HCT116 (cell line): ENCODE measurements around the gene ARMH3. TPM values are rescaled to one million over a fixed set of nuclear protein-coding genes. Genes with fewer than 3 reads are reported as not detected.

Experiments used
- ATAC-seq: fragments of 200-7000 bp; cut with Tn5 transposase; 2 replicates; pipeline ENCODE4 v1.9.1; 2020; ENCODE audit warnings: mild to moderate bottlenecking, moderate library complexity
- BruUV-seq: library from RNA; stranded (reverse); fragments of 400-500 nt; replicated peaks from 2 replicates; lab custom pipeline; 2021; lab: Mats Ljungman, UMichigan
- CTCF ChIA-PET: fragments of 300-600 bp; sonication (Branson Sonifier 250); formaldehyde crosslinking; loops from one replicate; lab custom pipeline; 2021; ENCODE audit warnings: antibody characterized with exemption; lab: Charles Lee
- POLR2A ChIA-PET: fragments of 300-600, 350-600 bp; sonication (Branson Sonifier 250); formaldehyde crosslinking; loops from one replicate; lab custom pipeline; 2021; ENCODE audit warnings: antibody characterized with exemption; lab: Charles Lee
- RAD21 ChIA-PET, 2 experiments: fragments of 300-600 bp; sonication (Branson Sonifier 250); formaldehyde crosslinking; loops; one replicate each; lab custom pipeline; 2023; ENCODE audit warnings: low total read pairs in 2 of 2; ENCODE audit not compliant: uncharacterized antibody in 2 of 2, unreplicated experiment in 2 of 2, low non-redundant PET in 1 of 2; lab: Charles Lee
- DNase-seq: peaks from one replicate; pipeline ENCODE4 v3.0.0-alpha.2; 2010; ENCODE audit warnings: low read depth, low spot score
- H2AFZ ChIP-seq: fragments of 200-600 bp; shearing (Covaris generic), sonication (generic); 2 replicates; pipeline ENCODE4 v1.6.1; 2017; ENCODE audit warnings: low read depth, mixed run types, mixed read lengths, antibody characterized with exemption, low read length; ENCODE audit not compliant: poor library complexity, severe bottlenecking
- H3K27ac ChIP-seq: 2 replicates; pipeline ENCODE4 v1.5.1; 2012; ENCODE audit warnings: low read depth, low read length
- H3K27me3 ChIP-seq: fragments of 200-600 bp; sonication (generic); 2 replicates; pipeline ENCODE4 v1.6.1; 2016; ENCODE audit warnings: mixed run types, low read length, mixed read lengths; ENCODE audit not compliant: insufficient read depth
- H3K36me3 ChIP-seq, 2 experiments: fragments of 200-500 bp in 1 of 2; fragments of 200-600 bp in 1 of 2; sonication (Bioruptor generic) in 1 of 2; sonication (generic) in 1 of 2; 2 replicates each; pipeline versions ENCODE4 v1.5.1 to v1.6.1; 2014 to 2016; ENCODE audit warnings: low read length in 2 of 2, inconsistent platforms in 1 of 2, mixed read lengths in 1 of 2, mixed run types in 1 of 2; ENCODE audit not compliant: insufficient read depth in 2 of 2, control insufficient read depth in 1 of 2
- H3K4me1 ChIP-seq, 2 experiments: fragments of 200-600 bp in 1 of 2; sonication (generic) in 1 of 2; 2 replicates each; pipeline versions ENCODE4 v1.5.1 to v1.6.1; 2012 to 2017; ENCODE audit warnings: low read length in 2 of 2, inconsistent platforms in 1 of 2, mild to moderate bottlenecking in 1 of 2, mixed read lengths in 1 of 2, mixed run types in 1 of 2, moderate library complexity in 1 of 2; ENCODE audit not compliant: insufficient read depth in 2 of 2, control insufficient read depth in 1 of 2
- H3K4me2 ChIP-seq: fragments of 200-600 bp; sonication (generic); 2 replicates; pipeline ENCODE4 v1.6.1; 2017; ENCODE audit warnings: mixed run types, low read length, mixed read lengths
- H3K4me3 ChIP-seq, 2 experiments: fragments of 200-600 bp in 1 of 2; sonication (generic) in 1 of 2; replicated peaks in 1 of 2; 2 replicates each; pipeline ENCODE4 v1.5.1; 2011 to 2016; ENCODE audit warnings: low read length in 2 of 2, control low read depth in 1 of 2, low read depth in 1 of 2, mild to moderate bottlenecking in 1 of 2, mixed read lengths in 1 of 2, mixed run types in 1 of 2
- H3K79me2 ChIP-seq: fragments of 200-600 bp; sonication (generic); 2 replicates; pipeline ENCODE4 v1.6.1; 2017; ENCODE audit warnings: mild to moderate bottlenecking, mixed run types, low read length, moderate library complexity, mixed read lengths; ENCODE audit not compliant: insufficient read depth
- H3K9ac ChIP-seq: fragments of 200-600 bp; sonication (generic); 2 replicates; pipeline ENCODE4 v1.6.1; 2016; ENCODE audit warnings: low read length, mixed read lengths
- H3K9me2 ChIP-seq: fragments of 200-600 bp; sonication (generic), shearing (Covaris generic); 2 replicates; pipeline ENCODE4 v1.6.1; 2017; ENCODE audit warnings: mixed run types, mild to moderate bottlenecking, moderate library complexity; ENCODE audit not compliant: insufficient read depth
- H3K9me3 ChIP-seq, 2 experiments: fragments of 200-500 bp in 1 of 2; fragments of 200-600 bp in 1 of 2; sonication (Bioruptor generic) in 1 of 2; sonication (generic) in 1 of 2; 2 replicates each; pipeline ENCODE4 v1.6.1; 2014 to 2017; ENCODE audit warnings: low read length in 2 of 2, mixed read lengths in 2 of 2, inconsistent platforms in 1 of 2, low read depth in 1 of 2, mild to moderate bottlenecking in 1 of 2, mixed run types in 1 of 2, moderate library complexity in 1 of 2; ENCODE audit not compliant: control insufficient read depth in 1 of 2, insufficient read depth in 1 of 2
- H4K20me1 ChIP-seq: fragments of 200-600 bp; sonication (generic), shearing (Covaris generic); 2 replicates; pipeline ENCODE4 v1.6.1; 2017; ENCODE audit warnings: mixed run types, mild to moderate bottlenecking, moderate library complexity; ENCODE audit not compliant: insufficient read depth
- ATF3 ChIP-seq: IDR thresholded peaks from 2 replicates; pipeline ENCODE4 v1.6.1; 2012
- CBX3 ChIP-seq: IDR thresholded peaks from 2 replicates; pipeline ENCODE4 v1.6.1; 2012; ENCODE audit warnings: low read depth
- CEBPB ChIP-seq: IDR thresholded peaks from 2 replicates; pipeline ENCODE4 v1.6.1; 2012; ENCODE audit warnings: low read depth
- CTCF ChIP-seq, 3 experiments: fragments of 200-600 bp in 1 of 3; sonication (generic) in 1 of 3; IDR thresholded peaks in 2 of 3; conservative IDR thresholded peaks in 1 of 3; 2 replicates each; pipeline ENCODE4 v1.5.1; 2012 to 2017; ENCODE audit warnings: low read depth in 2 of 3, low read length in 2 of 3, antibody characterized with exemption in 1 of 3, borderline replicate concordance in 1 of 3, control low read depth in 1 of 3, mild to moderate bottlenecking in 1 of 3, mixed read lengths in 1 of 3, mixed run types in 1 of 3, moderate library complexity in 1 of 3; ENCODE audit not compliant: insufficient read depth in 1 of 3
- EGR1 ChIP-seq: IDR thresholded peaks from 2 replicates; pipeline ENCODE4 v1.6.1; 2012; ENCODE audit warnings: low read depth
- EZH2 ChIP-seq: fragments of 200-600 bp; sonication (generic); IDR thresholded peaks from 2 replicates; pipeline ENCODE4 v1.6.1; 2017; ENCODE audit warnings: antibody characterized with exemption, mixed run types
- EZH2phosphoT487 ChIP-seq: fragments of 200-600 bp; IDR thresholded peaks from 2 replicates; pipeline ENCODE4 v1.6.1; 2018; ENCODE audit warnings: antibody characterized with exemption, borderline replicate concordance
- FOSL1 ChIP-seq: IDR thresholded peaks from 2 replicates; pipeline ENCODE4 v1.6.1; 2012; ENCODE audit warnings: low read depth
- JUND ChIP-seq: IDR thresholded peaks from 2 replicates; pipeline ENCODE4 v1.6.1; 2012
- MAX ChIP-seq: IDR thresholded peaks from 2 replicates; pipeline ENCODE4 v1.6.1; 2012
- POLR2A ChIP-seq: IDR thresholded peaks from 2 replicates; pipeline ENCODE4 v1.7.0; 2011; ENCODE audit warnings: borderline replicate concordance; ENCODE audit not compliant: insufficient read depth, insufficient read length; ENCODE audit errors: extremely low read depth
- POLR2AphosphoS5 ChIP-seq: IDR thresholded peaks from 2 replicates; pipeline ENCODE4 v1.6.1; 2011; ENCODE audit warnings: mild to moderate bottlenecking, low read depth, low read length, moderate library complexity
- RAD21 ChIP-seq: IDR thresholded peaks from 2 replicates; pipeline ENCODE4 v1.6.1; 2012; ENCODE audit warnings: low read depth, mild to moderate bottlenecking
- SIN3A ChIP-seq: IDR thresholded peaks from 2 replicates; pipeline ENCODE4 v1.6.1; 2012; ENCODE audit warnings: low read depth
- SP1 ChIP-seq: IDR thresholded peaks from 2 replicates; pipeline ENCODE4 v1.6.1; 2012; ENCODE audit warnings: low read depth
- SRF ChIP-seq: IDR thresholded peaks from 2 replicates; pipeline ENCODE4 v1.6.1; 2012; ENCODE audit warnings: low read depth
- TCF7L2 ChIP-seq: IDR thresholded peaks from 2 replicates; pipeline ENCODE4 v1.7.0; 2011; ENCODE audit warnings: borderline replicate concordance, inconsistent platforms; ENCODE audit not compliant: insufficient read depth, insufficient read length; ENCODE audit errors: extremely low read depth
- YY1 ChIP-seq: IDR thresholded peaks from 2 replicates; pipeline ENCODE4 v1.6.1; 2011; ENCODE audit warnings: low read length, low read depth, moderate library complexity, mild to moderate bottlenecking; ENCODE audit not compliant: insufficient replicate concordance; ENCODE audit errors: extremely low read depth
- ZBTB33 ChIP-seq: IDR thresholded peaks from 2 replicates; pipeline ENCODE4 v1.6.1; 2011; ENCODE audit warnings: mild to moderate bottlenecking, low read length, moderate library complexity; ENCODE audit not compliant: insufficient replicate concordance; ENCODE audit errors: extremely low read depth
- ZNF274 ChIP-seq: fragments of 200-500 bp; sonication (Bioruptor generic); IDR thresholded peaks from 2 replicates; pipeline ENCODE4 v1.6.1; 2014; ENCODE audit warnings: mild to moderate bottlenecking, low read depth, low read length, inconsistent platforms
- intact Hi-C: fragments of 100-400 bp; cut with micrococcal nuclease; formaldehyde crosslinking; loops from 2 replicates; pipeline ENCODE4 v1.10.0; 2022
- total RNA-seq: library from RNA; stranded (reverse); gene quantifications from one replicate; pipeline ENCODE4 v1.2.1, GENCODE V29; 2021; ENCODE audit not compliant: unreplicated experiment

Gene ARMH3
- total RNA-seq, 1 experiment from 2014 or later = 30.4 TPM

- TF ChIP-seq EZH2phosphoT487 (no peak), FOSL1 (no peak), SIN3A (no peak), MAX (no peak), EGR1 (no peak), JUND (no peak)
Observed at GRCh38 chr10:101812606-101813005, 243.4 kb downstream of the ARMH3 start (continued).

GRCh38 chr10:101807158-101807557, 248.8 kb downstream of the ARMH3 start:
- no peaks in the 10 kb centered on the region for H3K9me3 ChIP-seq
- H3K9ac ChIP-seq = no peak overlapping the region
- DNase-seq (no peak), ATAC-seq (no peak)
- no peaks in the 10 kb centered on the region for H3K9me2 ChIP-seq
- TF ChIP-seq CEBPB = no peak
- TF ChIP-seq SRF = no peak
- TF ChIP-seq ZBTB33 = no peak
- no peak for TF ChIP-seq EGR1
- no peak for TF ChIP-seq TCF7L2
- TF ChIP-seq ATF3 = no peak
- TF ChIP-seq CTCF (IDR thresholded peaks at IDR 0.05 in 2 of 3, conservative IDR thresholded peaks at IDR 0.05 in 1 of 3; ENCODE audit: borderline replicate concordance in 1 of 3, insufficient read depth in 1 of 3, low read depth in 2 of 3, low read length in 2 of 3) = no peak
- TF ChIP-seq FOSL1 = no peak
- no peak for TF ChIP-seq ZNF274
- TF ChIP-seq YY1 = no peak
- no peak for TF ChIP-seq POLR2AphosphoS5
- TF ChIP-seq JUND = no peak
- TF ChIP-seq EZH2 = no peak
- no peak for TF ChIP-seq CBX3
- TF ChIP-seq SP1 = no peak
- TF ChIP-seq EZH2phosphoT487 = no peak
- TF ChIP-seq POLR2A = no peak
- no peak for TF ChIP-seq RAD21
- no TSS peak for BruUV-seq
- H3K4me1 ChIP-seq = no peaks in the 10 kb centered on the region
- ChIA-PET RAD21 (no interaction called here), POLR2A (no interaction called here), CTCF (no interaction called here)
- peaks cover 15% of the 10 kb centered on the region; the same call in 1 of the 2 replicates for H4K20me1 ChIP-seq
- H2AFZ ChIP-seq = no peak overlapping the region
- no peak overlapping the region for H3K27ac ChIP-seq
- no peaks in the 10 kb centered on the region for H3K27me3 ChIP-seq
- H3K4me3 ChIP-seq = no peak overlapping the region
- H3K36me3 ChIP-seq = peaks cover 64 to 80% of the 10 kb centered on the region in 2 experiments
- intact Hi-C loops = no loop called here
- H3K4me2 ChIP-seq = no peak overlapping the region
- H3K79me2 ChIP-seq = peaks cover 90% of the 10 kb centered on the region
